ENCODE data around the gene PAPLN. TPM values are rescaled to one million over a fixed set of nuclear protein-coding genes. Genes with fewer than 3 reads are reported as not detected.
A peak's percentile ranks its signal among the peaks of the same experiment; 100 is the strongest.

The PAPLN gene
- total and polyA plus RNA-seq, 2 of the 13 experiments (the other 11 are each of a cell fraction or from before 2014, with no cell fraction given): not detected

GRCh38 chr14:73295198-73295796 lies 58.0 kb downstream of the PAPLN start (continued):
- TF ChIP-seq ARID3A (IDR thresholded peaks at IDR 0.05; ENCODE audit: low read depth, low read length) (0 out of 2 replicates have a peak, but pooled peaks have one; percentile 27), ZNF337 (CRISPR knock-in tag; IDR thresholded peaks at IDR 0.05; ENCODE audit: borderline replicate concordance, low read depth) (no peak), SMC3 (IDR thresholded peaks at IDR 0.05; ENCODE audit: low read length) (peak; percentile 67)

GRCh38 chr14:73305499-73305898 lies 68.2 kb downstream of the PAPLN start:
- no peaks in the 10 kb centered on the region for H3K36me3 ChIP-seq (replicated peaks in 1 of 2; ENCODE audit: control insufficient read depth in 1 of 2, insufficient read depth in 2 of 2, low read length in 2 of 2)
- no peak for FAIRE-seq

More at GRCh38 chr14:73305499-73305898, 68.2 kb downstream of the PAPLN start:
- ChIA-PET POLR2A (interaction anchor here (0.9 kb wide), 1 partner anchor 157 kb away, joined by 3 read pairs; no protein-coding TSS in a partner anchor), CTCF (ENCODE audit: low intra/inter-chr PET ratio, low total read pairs) (no interaction called here)
- DNase-seq (ENCODE audit: low spot score) (no peak), ATAC-seq (no peak)
- Histone ChIP-seq H3K27ac (ENCODE audit: extremely low read length, insufficient read depth, low read length) (no peak overlapping the region), H3K4me2 (ENCODE audit: low read depth, low read length) (no peak overlapping the region), H3K79me2 (ENCODE audit: insufficient read depth, low read length) (no peaks in the 10 kb centered on the region), H3K4me3 (replicated peaks in 1 of 3; ENCODE audit: insufficient read depth in 1 of 3, low read depth in 2 of 3, low read length in 3 of 3) (no peak overlapping the region), H3K9me3 (ENCODE audit: low read length) (no peaks in the 10 kb centered on the region), H3K27me3 (ENCODE audit: control insufficient read depth in 1 of 2, insufficient read depth in 2 of 2, low read length in 2 of 2) (no peaks in the 10 kb centered on the region), H3K4me1 (ENCODE audit: insufficient read depth, low read length) (no peaks in the 10 kb centered on the region), H4K20me1 (ENCODE audit: insufficient read depth, low read length) (no peaks in the 10 kb centered on the region), H3K9ac (ENCODE audit: insufficient read depth, low read depth, low read length) (no peak overlapping the region), H2AFZ (ENCODE audit: low read length) (no peak overlapping the region)
- intact Hi-C loops (cut with micrococcal nuclease; ENCODE audit: unreplicated experiment): no loop called here
- no peak for TF ChIP-seq ZNF160 (CRISPR knock-in tag; IDR thresholded peaks at IDR 0.05)
- no peak for TF ChIP-seq CHD4 (IDR thresholded peaks at IDR 0.05; ENCODE audit: borderline replicate concordance, low read length)
- no peak for TF ChIP-seq ZNF44 (CRISPR knock-in tag; IDR thresholded peaks at IDR 0.05)
- 65% methylated on average over 3 of the region's 3 CpGs for WGBS (ENCODE audit: low lambda C conversion rate)
- no TSS peak for BruUV-seq (replicated peaks)
- in situ Hi-C loops (cut with HindIII; ENCODE audit: extremely low pct_ligation_motif_present, low pct_unique_long_range_greater_than_20kb): no loop called here
